ENCODE results near the gene IRF4. TPM values are rescaled to one million over a fixed set of nuclear protein-coding genes. Genes with fewer than 3 reads are reported as not detected.
A peak's percentile ranks its signal among the peaks of the same experiment; 100 is the strongest.

Gene IRF4
- total RNA-seq, result 1 to 10 TPM in 3 of 4 donors, under 1 TPM in 1; 0.54 to 2.3 (median 1.3) TPM

GRCh38 chr6:391559-392440, at the start of gene IRF4:
Gene IRF4 (plus strand): TSS chr6:391752. CDS start chr6:393153, 1,401 bp downstream.
- H3K4me1 ChIP-seq, result peaks cover 13 to 38% of the 10 kb centered on the region in 2 donors
- no peak for DNase-seq
- H3K4me3 ChIP-seq (replicated peaks in 1 of 3), result peak within 1 kb of the TSS in 1 of 3 donors; percentile 27
- 1 to 12% methylated on average over 12 to 39 of the region's 82 CpGs for WGBS, 2 donors
- TF ChIP-seq POLR2A (IDR thresholded peaks at IDR 0.05) (no peak), CTCF (IDR thresholded peaks at IDR 0.05) (no peak)
- no peaks in the 10 kb centered on the region for H3K36me3 ChIP-seq
- peaks cover 18% of the 10 kb centered on the region for H3K27me3 ChIP-seq
- no peak within 1 kb of the TSS for H3K27ac ChIP-seq
- no peaks in the 10 kb centered on the region for H3K9me3 ChIP-seq
- intact Hi-C loops (cut with DNase I), result no loop called here

DNA sequence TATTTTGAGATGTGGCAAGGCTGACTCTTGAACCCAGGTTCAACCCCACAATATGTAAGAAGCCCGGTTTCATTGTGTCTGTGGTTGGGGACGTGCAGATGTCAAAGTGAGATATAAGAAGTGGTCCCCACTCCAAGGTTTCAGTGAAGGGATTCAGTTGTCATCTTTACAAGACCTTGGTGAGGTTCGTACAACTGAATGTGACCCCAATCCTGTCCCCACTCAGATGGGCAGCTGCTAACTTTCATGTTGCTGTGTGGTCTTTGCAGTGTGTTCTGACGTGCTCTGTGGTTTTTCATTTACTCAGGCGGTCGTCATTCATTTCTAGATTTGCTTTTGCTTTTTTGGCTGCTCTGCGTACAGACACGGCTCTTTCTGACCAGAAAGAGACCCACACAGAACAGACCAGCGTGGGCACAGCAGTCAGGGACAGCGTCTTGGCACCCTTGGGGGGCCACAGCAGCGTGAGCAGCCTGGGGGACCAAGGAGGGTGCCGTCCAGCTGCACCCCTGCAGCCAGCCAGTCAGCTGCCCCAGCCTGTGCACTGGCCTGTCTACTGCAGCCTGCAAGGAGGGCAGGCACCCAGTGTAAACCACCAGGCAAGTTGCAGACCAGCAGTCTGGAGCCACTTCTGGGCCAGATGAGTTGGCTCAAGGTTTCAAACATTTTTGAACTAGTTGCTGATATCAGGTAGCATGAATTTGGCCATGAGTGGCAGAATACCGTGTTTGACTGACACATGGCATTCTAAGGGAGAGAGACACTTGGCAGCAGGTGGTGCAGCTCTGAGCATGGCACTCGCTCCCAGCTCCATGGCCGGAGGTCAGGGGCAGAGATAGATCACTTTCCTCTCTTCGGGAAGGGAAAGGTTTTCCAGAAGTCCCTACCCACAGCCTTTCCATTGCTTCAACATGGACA, 49.4 kb upstream of the IRF4 start:
- DNase-seq, result no peak
- Histone ChIP-seq H3K36me3 (no peaks in the 10 kb centered on the region), H3K27me3 (no peaks in the 10 kb centered on the region), H3K4me3 (replicated peaks in 1 of 3) (no peak overlapping the region), H3K27ac (no peak overlapping the region), H3K9me3 (no peaks in the 10 kb centered on the region), H3K4me1 (peaks cover 0 to 9% of the 10 kb centered on the region in 2 donors)
- intact Hi-C loops (cut with DNase I), result no loop called here
- TF ChIP-seq POLR2A (IDR thresholded peaks at IDR 0.05) (no peak), CTCF (IDR thresholded peaks at IDR 0.05) (no peak)
- WGBS, 2 donors, result 76 to 78% methylated on average over 16 of the region's 16 CpGs

DNA sequence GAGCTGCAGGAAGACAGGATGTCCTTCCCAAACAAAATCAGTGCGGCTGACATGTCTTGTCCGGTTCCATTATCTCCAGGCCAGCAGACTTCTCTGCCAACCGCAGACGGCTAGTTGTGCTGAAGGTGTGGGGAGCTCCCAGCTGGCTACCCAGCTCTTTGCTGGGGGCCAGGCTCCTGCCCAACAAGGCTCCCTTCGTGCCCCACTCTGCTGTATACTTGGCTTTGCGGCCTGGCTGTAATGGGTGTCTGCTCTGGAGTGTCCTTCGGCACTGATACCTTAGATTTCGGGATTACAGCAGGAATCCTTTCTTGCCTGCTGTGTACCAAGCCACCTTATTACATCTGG, 48.7 kb upstream of the IRF4 start:
- WGBS, 2 donors, result 80 to 84% methylated on average over 8 of the region's 8 CpGs
- Histone ChIP-seq H3K27ac (no peak overlapping the region), H3K36me3 (peaks cover 0 to 2% of the 10 kb centered on the region in 2 donors), H3K4me1 (peaks cover 0 to 9% of the 10 kb centered on the region in 2 donors), H3K4me3 (replicated peaks in 1 of 3) (no peak overlapping the region), H3K9me3 (no peaks in the 10 kb centered on the region), H3K27me3 (no peaks in the 10 kb centered on the region)
- no peak for DNase-seq
- intact Hi-C loops (cut with DNase I), result no loop called here
- no peak for TF ChIP-seq CTCF (IDR thresholded peaks at IDR 0.05)
- no peak for TF ChIP-seq POLR2A (IDR thresholded peaks at IDR 0.05)

GRCh38 chr6:343226-343935, 48.2 kb upstream of the IRF4 start:
- no peak overlapping the region for H3K4me3 ChIP-seq (replicated peaks in 1 of 3)
- peaks cover 0 to 7% of the 10 kb centered on the region in 2 donors for H3K36me3 ChIP-seq
- intact Hi-C loops (cut with DNase I), result no loop called here
- no peak overlapping the region for H3K27ac ChIP-seq
- H3K27me3 ChIP-seq, result no peaks in the 10 kb centered on the region
- TF ChIP-seq CTCF (IDR thresholded peaks at IDR 0.05), result no peak
- no peak for TF ChIP-seq POLR2A (IDR thresholded peaks at IDR 0.05)
- WGBS, 2 donors, result 74 to 82% methylated on average over 10 of the region's 10 CpGs
- DNase-seq, result no peak
- no peaks in the 10 kb centered on the region for H3K9me3 ChIP-seq
- peaks cover 0 to 7% of the 10 kb centered on the region in 2 donors for H3K4me1 ChIP-seq
